Measurements from ENCODE around the gene TXNDC12.

The TXNDC12 gene

GRCh38 chr1:52072291-52072690 lies 17.3 kb upstream of the TXNDC12 start:
- no peak for DNase-seq (ENCODE audit: extremely low read depth, low read depth)
- no peak for TF ChIP-seq CTCF (IDR thresholded peaks at IDR 0.05; ENCODE audit: low read depth, low read length)

GRCh38 chr1:52070704-52071103 lies 15.7 kb upstream of the TXNDC12 start:
- TF ChIP-seq CTCF (IDR thresholded peaks at IDR 0.05; ENCODE audit: low read depth, low read length) = no peak
- no peak for DNase-seq (ENCODE audit: extremely low read depth, low read depth)

- DNase-seq (ENCODE audit: extremely low read depth, low read depth) = no peak
- no peak for TF ChIP-seq CTCF (IDR thresholded peaks at IDR 0.05; ENCODE audit: low read depth, low read length)
These were observed 8.2 kb upstream of the TXNDC12 start for GRCh38 chr1:52063192-52063591.

- DNase-seq (ENCODE audit: extremely low read depth, low read depth) = no peak
- TF ChIP-seq CTCF (IDR thresholded peaks at IDR 0.05; ENCODE audit: low read depth, low read length) = no peak
These were observed 5.8 kb upstream of the TXNDC12 start for GRCh38 chr1:52060822-52061221.

- TF ChIP-seq CTCF (IDR thresholded peaks at IDR 0.05; ENCODE audit: low read depth, low read length) = no peak
- DNase-seq (ENCODE audit: extremely low read depth, low read depth) = no peak
These were observed 4.9 kb upstream of the TXNDC12 start for GRCh38 chr1:52059888-52060287.

- DNase-seq (ENCODE audit: extremely low read depth, low read depth) = no peak
- TF ChIP-seq CTCF (IDR thresholded peaks at IDR 0.05; ENCODE audit: low read depth, low read length) = no peak
These were observed 4.3 kb upstream of the TXNDC12 start for GRCh38 chr1:52059321-52059720.

- DNase-seq (ENCODE audit: extremely low read depth, low read depth) = no peak
- TF ChIP-seq CTCF (IDR thresholded peaks at IDR 0.05; ENCODE audit: low read depth, low read length) = no peak
These were observed 3.0 kb upstream of the TXNDC12 start for GRCh38 chr1:52057876-52058415.

Measured in AG09319 (cell line).